SK-N-SH (cell line): Measurements from ENCODE around the gene RELCH. TPM values are rescaled to one million over a fixed set of nuclear protein-coding genes. Genes with fewer than 3 reads are reported as not detected.

Source experiments
- CTCF ChIA-PET: fragments of 300-600, 350-600 bp; formaldehyde crosslinking; extraction: SDS; loops from one replicate; lab custom pipeline; 2021; lab: Yijun Ruan, JAX
- POLR2A ChIA-PET: fragments of 350-600 bp; sonication (Branson Sonifier 250); formaldehyde crosslinking; extraction: SDS; loops from one replicate; lab custom pipeline; 2020; ENCODE audit warnings: antibody characterized with exemption, inconsistent platforms; lab: Yijun Ruan, JAX
- DNase-seq: peaks from one replicate; pipeline ENCODE4 v3.0.0; 2012
- H2AFZ ChIP-seq: fragments of 200-600 bp; sonication (generic); 2 replicates; pipeline ENCODE4 v1.8.1; 2016; ENCODE audit warnings: antibody characterized with exemption, mild to moderate bottlenecking, low read depth
- H3F3A ChIP-seq: fragments of 200-600 bp; sonication (generic); replicated peaks from 2 replicates; pipeline ENCODE3; 2016; ENCODE audit warnings: antibody characterized with exemption, mild to moderate bottlenecking; ENCODE audit not compliant: insufficient read depth
- H3K27ac ChIP-seq, 2 experiments: fragments of 200-500 bp in 1 of 2; fragments of 200-600 bp in 1 of 2; sonication (Bioruptor generic) in 1 of 2; sonication (generic), shearing (Covaris generic) in 1 of 2; 2 replicates each; pipeline versions ENCODE4 v1.5.1 to v1.6.1; 2014 to 2016; ENCODE audit warnings: low read depth in 2 of 2, inconsistent platforms in 1 of 2, low read length in 1 of 2, mild to moderate bottlenecking in 1 of 2, mixed read lengths in 1 of 2
- H3K27me3 ChIP-seq: fragments of 200-600 bp; sonication (generic), shearing (Covaris generic); 2 replicates; pipeline ENCODE4 v1.6.1; 2016; ENCODE audit warnings: mixed run types; ENCODE audit not compliant: insufficient read depth
- H3K36me3 ChIP-seq, 2 experiments: fragments of 200-500 bp in 1 of 2; fragments of 200-600 bp in 1 of 2; sonication (Bioruptor generic) in 1 of 2; sonication (generic) in 1 of 2; replicated peaks in 1 of 2; 2 replicates each; pipeline versions ENCODE3 to v1.5.1; 2014 to 2016; ENCODE audit warnings: low read length in 1 of 2, mild to moderate bottlenecking in 1 of 2; ENCODE audit not compliant: insufficient read depth in 2 of 2, control insufficient read depth in 1 of 2
- H3K4me1 ChIP-seq, 2 experiments: fragments of 200-500 bp in 1 of 2; fragments of 200-600 bp in 1 of 2; sonication (Bioruptor generic) in 1 of 2; sonication (generic), shearing (Covaris generic) in 1 of 2; 2 replicates each; pipeline versions ENCODE4 v1.5.1 to v1.6.1; 2014 to 2016; ENCODE audit warnings: low read depth in 1 of 2, low read length in 1 of 2, mixed run types in 1 of 2; ENCODE audit not compliant: insufficient read depth in 2 of 2, control insufficient read depth in 1 of 2
- H3K4me2 ChIP-seq: fragments of 200-600 bp; sonication (generic), shearing (Covaris generic); 2 replicates; pipeline ENCODE4 v1.6.1; 2017; ENCODE audit warnings: mixed run types
- H3K4me3 ChIP-seq, 2 experiments: fragments of 200-500 bp in 1 of 2; fragments of 200-600 bp in 1 of 2; sonication (Bioruptor generic) in 1 of 2; sonication (generic), shearing (Covaris generic) in 1 of 2; 2 replicates each; pipeline versions ENCODE4 v1.5.1 to v1.8.1; 2014 to 2016; ENCODE audit warnings: low read depth in 2 of 2, inconsistent platforms in 1 of 2, low read length in 1 of 2, mild to moderate bottlenecking in 1 of 2, mixed read lengths in 1 of 2, moderate library complexity in 1 of 2
- H3K79me2 ChIP-seq: fragments of 200-600 bp; sonication (generic); 2 replicates; pipeline ENCODE4 v1.8.1; 2017; ENCODE audit warnings: mild to moderate bottlenecking; ENCODE audit not compliant: insufficient read depth
- H3K9ac ChIP-seq: fragments of 200-600 bp; sonication (generic); 2 replicates; pipeline ENCODE4 v1.6.1; 2017; ENCODE audit warnings: mixed run types
- H3K9me2 ChIP-seq: fragments of 200-600 bp; sonication (generic); 2 replicates; pipeline ENCODE4 v1.6.1; 2017; ENCODE audit warnings: mixed run types
- H3K9me3 ChIP-seq: fragments of 200-600 bp; sonication (generic); 2 replicates; pipeline ENCODE4 v1.6.1; 2017; ENCODE audit warnings: mixed run types, mild to moderate bottlenecking, moderate library complexity
- H4K20me1 ChIP-seq: fragments of 200-600 bp; sonication (generic); 2 replicates; pipeline ENCODE4 v1.6.1; 2017; ENCODE audit warnings: mild to moderate bottlenecking, mixed run types; ENCODE audit not compliant: insufficient read depth
- CHD2 ChIP-seq: fragments of 150-350 bp; IDR thresholded peaks from 2 replicates; pipeline ENCODE4 v1.6.1; 2018; ENCODE audit warnings: low read length; ENCODE audit not compliant: partially characterized antibody
- ELF1 ChIP-seq: IDR thresholded peaks from 2 replicates; pipeline ENCODE4 v1.4.0; 2012
- EP300 ChIP-seq, 2 experiments: IDR thresholded peaks; 2 replicates each; pipeline versions ENCODE4 v1.4.0 to v1.6.1; 2012; ENCODE audit warnings: borderline replicate concordance in 1 of 2, low read depth in 1 of 2, low read length in 1 of 2
- FOSL2 ChIP-seq: IDR thresholded peaks from 2 replicates; pipeline ENCODE4 v1.4.0; 2012; ENCODE audit warnings: low read depth, mild to moderate bottlenecking, moderate library complexity, borderline replicate concordance
- FOXJ3 ChIP-seq: sonication (generic); formaldehyde crosslinking; IDR thresholded peaks from 2 replicates; pipeline ENCODE4 v1.5.1; 2020; ENCODE audit warnings: mild to moderate bottlenecking, missing genetic modification reagents
- FOXM1 ChIP-seq: IDR thresholded peaks from 2 replicates; pipeline ENCODE4 v1.4.0; 2012; ENCODE audit warnings: low read depth, mild to moderate bottlenecking
- GABPA ChIP-seq: IDR thresholded peaks from 2 replicates; pipeline ENCODE4 v1.4.0; 2012; ENCODE audit warnings: low read depth, mild to moderate bottlenecking
- MEF2A ChIP-seq: IDR thresholded peaks from 2 replicates; pipeline ENCODE4 v1.4.0; 2012; ENCODE audit warnings: low read depth, borderline replicate concordance
- MXI1 ChIP-seq: IDR thresholded peaks from 2 replicates; pipeline ENCODE4 v1.6.1; 2012; ENCODE audit warnings: mild to moderate bottlenecking, low read depth, low read length, improper control_type of control experiment
- PBX3 ChIP-seq: IDR thresholded peaks from 2 replicates; pipeline ENCODE4; 2012
- RAD21 ChIP-seq: IDR thresholded peaks from 2 replicates; pipeline ENCODE4 v1.6.1; 2012; ENCODE audit warnings: mild to moderate bottlenecking, low read length
- RCOR1 ChIP-seq: fragments of 150-350 bp; IDR thresholded peaks from 2 replicates; pipeline ENCODE4 v1.6.1; 2017; ENCODE audit warnings: antibody characterized with exemption, low read length
- RFX5 ChIP-seq: IDR thresholded peaks from 2 replicates; pipeline ENCODE4 v1.6.1; 2012; ENCODE audit warnings: mild to moderate bottlenecking, improper control_type of control experiment, low read length
- RXRA ChIP-seq: IDR thresholded peaks from 2 replicates; pipeline ENCODE4 v1.4.0; 2012; ENCODE audit warnings: low read depth, mild to moderate bottlenecking, borderline replicate concordance
- SIN3A ChIP-seq: IDR thresholded peaks from 2 replicates; pipeline ENCODE4 v1.6.1; 2012; ENCODE audit warnings: low read depth, mild to moderate bottlenecking, low read length, moderate library complexity, borderline replicate concordance
- TCF12 ChIP-seq: IDR thresholded peaks from 2 replicates; pipeline ENCODE4 v1.4.0; 2012
- TEAD4 ChIP-seq: IDR thresholded peaks from 2 replicates; pipeline ENCODE4 v1.4.0; 2012; ENCODE audit warnings: mild to moderate bottlenecking, borderline replicate concordance; ENCODE audit not compliant: insufficient read depth
- YY1 ChIP-seq: IDR thresholded peaks from 2 replicates; pipeline ENCODE4 v1.4.0; 2012; ENCODE audit warnings: low read depth, mild to moderate bottlenecking
- ZBTB33 ChIP-seq: IDR thresholded peaks from 2 replicates; pipeline ENCODE4 v1.4.0; 2012; ENCODE audit warnings: low read depth, borderline replicate concordance
- WGBS: methylation state at CpG from one replicate; pipeline ENCODE4 v1.1.6; 2017; ENCODE audit warnings: low lambda C conversion rate; 5-methylcytosine and 5-hydroxymethylcytosine counted together
- polyA plus RNA-seq, 3 experiments: library from polyadenylated mRNA; depleted of rRNA; stranded (reverse); fragments of >200 nt; gene quantifications; 2 replicates each; pipeline ENCODE4 v1.2.3, GENCODE V29; 2012
- TF ChIP-seq, protein P1 (sequence below): fragments of 200-600 bp; sonication (generic); IDR thresholded peaks from 2 replicates; pipeline ENCODE4 v1.6.1; 2017; ENCODE audit warnings: antibody characterized with exemption, mild to moderate bottlenecking, moderate library complexity

RELCH gene
- polyA plus RNA-seq, 1 of the 3 experiments (the other 2 are of a cell fraction) = 7.4 TPM

GRCh38 chr18:62152844-62153243, 34.2 kb upstream of the RELCH start:
- CTCF ChIA-PET = no interaction called here
- Histone ChIP-seq H2AFZ (no peak overlapping the region), H3K36me3 (peaks cover 15 to 34% of the 10 kb centered on the region in 2 experiments), H3K79me2 (no peaks in the 10 kb centered on the region), H3K4me2 (no peak overlapping the region), H3K27ac (no peak overlapping the region), H3K9ac (no peak overlapping the region), H3K9me3 (no peaks in the 10 kb centered on the region), H3K4me3 (no peak overlapping the region), H4K20me1 (no peaks in the 10 kb centered on the region), H3K4me1 (no peaks in the 10 kb centered on the region), H3K27me3 (no peaks in the 10 kb centered on the region), H3K9me2 (no peaks in the 10 kb centered on the region), H3F3A (no peaks in the 10 kb centered on the region)
- POLR2A ChIA-PET = no interaction called here
- TF ChIP-seq TCF12 (no peak), PBX3 (no peak), ZBTB33 (no peak), RCOR1 (no peak), SIN3A (no peak), YY1 (no peak), GABPA (no peak), ELF1 (no peak), FOSL2 (no peak), RFX5 (no peak), MXI1 (no peak), TEAD4 (no peak), EP300 (IDR thresholded peaks at IDR 0.05; ENCODE audit: borderline replicate concordance in 1 of 2, low read depth in 1 of 2, low read length in 1 of 2) (no peak), MEF2A (no peak), FOXJ3 (CRISPR knock-in tag) (no peak), RXRA (no peak), CHD2 (no peak), RAD21 (no peak), FOXM1 (no peak)
- TF ChIP-seq, protein P1, sequence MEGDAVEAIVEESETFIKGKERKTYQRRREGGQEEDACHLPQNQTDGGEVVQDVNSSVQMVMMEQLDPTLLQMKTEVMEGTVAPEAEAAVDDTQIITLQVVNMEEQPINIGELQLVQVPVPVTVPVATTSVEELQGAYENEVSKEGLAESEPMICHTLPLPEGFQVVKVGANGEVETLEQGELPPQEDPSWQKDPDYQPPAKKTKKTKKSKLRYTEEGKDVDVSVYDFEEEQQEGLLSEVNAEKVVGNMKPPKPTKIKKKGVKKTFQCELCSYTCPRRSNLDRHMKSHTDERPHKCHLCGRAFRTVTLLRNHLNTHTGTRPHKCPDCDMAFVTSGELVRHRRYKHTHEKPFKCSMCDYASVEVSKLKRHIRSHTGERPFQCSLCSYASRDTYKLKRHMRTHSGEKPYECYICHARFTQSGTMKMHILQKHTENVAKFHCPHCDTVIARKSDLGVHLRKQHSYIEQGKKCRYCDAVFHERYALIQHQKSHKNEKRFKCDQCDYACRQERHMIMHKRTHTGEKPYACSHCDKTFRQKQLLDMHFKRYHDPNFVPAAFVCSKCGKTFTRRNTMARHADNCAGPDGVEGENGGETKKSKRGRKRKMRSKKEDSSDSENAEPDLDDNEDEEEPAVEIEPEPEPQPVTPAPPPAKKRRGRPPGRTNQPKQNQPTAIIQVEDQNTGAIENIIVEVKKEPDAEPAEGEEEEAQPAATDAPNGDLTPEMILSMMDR = no peak
- DNase-seq = no peak
- WGBS = 100% methylated on average over 1 of the region's 1 CpG
